ENCODE data around the gene CDHR2. TPM values are rescaled to one million over a fixed set of nuclear protein-coding genes. Genes with fewer than 3 reads are reported as not detected.

The CDHR2 gene
- total and polyA plus RNA-seq, 5 donors, result 0.40 to 0.92 (median 0.47) TPM; not detected in 2

DNA sequence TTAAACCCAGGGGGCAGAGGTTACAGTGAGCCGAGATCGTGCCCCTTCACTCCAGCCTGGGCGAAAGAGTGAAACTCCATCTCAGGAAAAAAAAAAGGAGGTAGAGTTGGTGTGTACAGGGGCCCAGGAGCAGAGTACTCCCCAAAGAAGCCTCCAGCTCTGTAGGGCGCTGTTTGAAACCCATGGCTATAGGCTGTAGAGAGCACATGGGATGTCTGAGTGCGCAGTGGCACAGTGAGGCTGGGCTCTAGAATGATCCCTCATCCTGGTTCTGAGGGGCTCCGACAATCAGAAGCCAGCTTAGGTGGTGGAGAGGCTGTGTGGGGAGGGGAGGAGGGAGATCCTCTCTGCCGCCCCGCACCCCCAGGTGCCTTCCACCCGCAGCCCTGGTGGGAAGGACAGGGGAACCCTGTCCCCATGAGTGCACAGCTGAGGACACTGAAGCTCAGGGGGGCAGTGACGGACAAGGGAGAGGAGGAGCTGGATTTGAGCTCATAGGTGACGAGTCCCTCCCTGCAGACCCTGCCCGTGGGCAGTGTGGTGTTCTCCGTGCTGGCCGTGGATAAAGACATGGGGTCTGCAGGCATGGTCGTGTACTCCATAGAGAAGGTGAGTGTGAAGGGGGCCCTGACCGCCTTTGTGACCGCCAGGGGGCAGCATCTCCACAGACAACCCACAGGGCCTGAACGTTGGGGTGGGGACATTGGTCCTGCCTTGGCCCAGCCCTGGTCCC lies 24.6 kb downstream of the CDHR2 start:
- no peaks in the 10 kb centered on the region for H3K4me1 ChIP-seq (ENCODE audit: control insufficient read depth, insufficient read depth, low read length)
- WGBS, result 36% methylated on average over 18 of the region's 18 CpGs
- no peak overlapping the region for H3K27ac ChIP-seq (ENCODE audit: low read length)
- ATAC-seq (peak; percentile 81 to 87), DNase-seq (peak; percentile 69 to 88 (median 87))
- no peaks in the 10 kb centered on the region for H3K9me3 ChIP-seq (ENCODE audit: control insufficient read depth, low read length)
- intact Hi-C loops (cut with DNase I), result loop anchor here in 2 of 4 donors (2.0 to 10.0 kb wide), 2 partner anchors 61 to 73 kb away; partner anchors contain the start of genes EIF4E1B (in 1 of the 2), SNCB (in 1 of the 2) and TSPAN17 (in 1 of the 2)
- H3K4me3 ChIP-seq (ENCODE audit: low read length), result no peak overlapping the region
- H3K27me3 ChIP-seq (ENCODE audit: control insufficient read depth, insufficient read depth), result no peaks in the 10 kb centered on the region

DNA sequence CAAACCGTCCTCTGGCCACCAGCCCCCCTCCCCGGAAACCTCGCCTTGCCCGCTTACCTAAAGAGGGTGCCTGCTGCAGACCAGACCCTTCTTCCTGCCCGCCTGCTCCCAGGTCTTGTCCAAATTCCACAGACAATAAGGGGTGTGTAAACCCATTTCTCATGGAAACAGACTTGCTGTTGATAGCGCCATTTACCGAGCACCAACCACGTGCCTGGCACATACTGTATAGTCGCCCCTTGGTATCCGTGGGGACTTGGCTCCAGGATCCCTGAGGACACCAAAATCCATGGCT lies 25.1 kb downstream of the CDHR2 start:
- no peaks in the 10 kb centered on the region for H3K27me3 ChIP-seq (ENCODE audit: control insufficient read depth, insufficient read depth)
- no peak for ATAC-seq

DNA sequence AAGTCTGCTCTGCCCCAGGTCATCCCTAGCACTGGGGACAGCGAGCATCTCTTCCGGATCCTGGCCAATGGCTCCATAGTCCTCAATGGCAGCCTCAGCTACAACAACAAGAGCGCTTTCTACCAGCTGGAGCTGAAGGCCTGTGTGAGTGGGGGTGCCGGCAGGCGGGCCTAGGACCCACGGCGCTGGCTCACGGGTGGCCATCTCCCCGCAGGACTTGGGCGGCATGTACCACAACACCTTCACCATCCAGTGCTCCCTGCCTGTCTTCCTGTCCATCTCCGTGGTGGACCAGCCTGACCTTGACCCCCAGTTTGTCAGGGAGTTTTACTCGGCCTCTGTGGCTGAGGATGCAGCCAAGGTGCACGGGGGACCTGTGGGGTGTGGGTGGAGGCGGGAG lies 25.9 kb downstream of the CDHR2 start:
- ATAC-seq (no peak), DNase-seq (no peak)
- Histone ChIP-seq H3K27me3 (ENCODE audit: control insufficient read depth, insufficient read depth) (no peaks in the 10 kb centered on the region), H3K27ac (ENCODE audit: low read length) (no peak overlapping the region), H3K4me1 (ENCODE audit: control insufficient read depth, insufficient read depth, low read length) (no peaks in the 10 kb centered on the region), H3K9me3 (ENCODE audit: control insufficient read depth, low read length) (no peaks in the 10 kb centered on the region), H3K4me3 (ENCODE audit: low read length) (no peak overlapping the region)
- 82% methylated on average over 14 of the region's 14 CpGs for WGBS
- intact Hi-C loops (cut with DNase I), result loop anchor here in 2 of 4 donors (2.0 to 10.0 kb wide), 2 partner anchors 60 to 72 kb away; partner anchors contain the start of genes EIF4E1B (in 1 of the 2), SNCB (in 1 of the 2) and TSPAN17 (in 1 of the 2)

More for the DNA sequence above, 25.1 kb downstream of the CDHR2 start:
- 46% methylated on average over 10 of the region's 10 CpGs for WGBS
- H3K4me1 ChIP-seq (ENCODE audit: control insufficient read depth, insufficient read depth, low read length), result no peaks in the 10 kb centered on the region
- no peaks in the 10 kb centered on the region for H3K9me3 ChIP-seq (ENCODE audit: control insufficient read depth, low read length)
- no peak overlapping the region for H3K4me3 ChIP-seq (ENCODE audit: low read length)
- intact Hi-C loops (cut with DNase I), result loop anchor here in 2 of 4 donors (2.0 to 10.0 kb wide), 2 partner anchors 61 to 73 kb away; partner anchors contain the start of genes EIF4E1B (in 1 of the 2), SNCB (in 1 of the 2) and TSPAN17 (in 1 of the 2)
- H3K27ac ChIP-seq (ENCODE audit: low read length), result no peak overlapping the region
- no peak for DNase-seq

DNA sequence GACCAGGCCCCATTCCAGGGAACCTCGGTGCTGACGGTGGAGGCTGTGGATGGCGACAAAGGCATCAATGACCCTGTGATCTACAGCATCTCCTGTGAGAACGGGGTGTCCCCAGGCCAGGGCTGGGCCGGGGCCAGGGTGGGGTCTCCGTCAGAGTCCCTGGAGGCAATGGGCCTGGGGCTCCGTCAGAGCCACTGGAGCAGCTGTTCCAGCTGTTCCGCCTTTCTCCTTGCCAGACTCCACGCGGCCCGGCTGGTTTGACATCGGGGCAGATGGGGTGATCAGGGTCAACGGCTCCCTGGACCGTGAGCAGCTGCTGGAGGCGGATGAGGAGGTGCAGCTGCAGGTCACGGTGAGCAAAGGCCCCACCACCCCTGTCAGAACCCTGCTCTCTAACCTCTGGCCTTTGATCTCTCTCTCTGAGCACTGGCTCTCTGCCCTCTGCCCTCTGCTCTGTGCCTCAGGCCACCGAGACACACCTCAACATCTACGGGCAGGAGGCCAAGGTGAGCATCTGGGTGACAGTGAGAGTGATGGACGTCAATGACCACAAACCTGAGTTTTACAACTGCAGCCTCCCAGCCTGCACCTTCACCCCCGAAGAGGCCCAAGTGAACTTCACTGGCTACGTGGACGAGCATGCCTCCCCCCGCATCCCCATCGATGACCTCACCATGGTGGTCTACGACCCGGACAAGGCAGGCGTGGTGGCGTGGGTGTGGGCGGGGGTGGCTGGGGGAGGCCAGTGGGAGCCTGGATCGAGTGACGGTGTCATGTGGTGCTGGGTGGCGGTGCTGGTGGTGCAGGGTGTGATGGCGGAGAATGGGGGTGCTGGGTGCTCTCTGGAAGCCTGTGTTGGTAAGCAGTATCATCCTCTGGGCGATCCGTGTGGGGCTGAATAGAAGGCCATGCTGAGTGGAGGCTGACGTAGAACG lies 26.6 kb downstream of the CDHR2 start:
- Histone ChIP-seq H3K9me3 (ENCODE audit: control insufficient read depth, low read length) (no peaks in the 10 kb centered on the region), H3K4me1 (ENCODE audit: control insufficient read depth, insufficient read depth, low read length) (no peaks in the 10 kb centered on the region), H3K27me3 (ENCODE audit: control insufficient read depth, insufficient read depth) (no peaks in the 10 kb centered on the region), H3K27ac (ENCODE audit: low read length) (no peak overlapping the region), H3K4me3 (ENCODE audit: low read length) (no peak overlapping the region)
- DNase-seq, result no peak
- ATAC-seq, result no peak
- 81% methylated on average over 37 of the region's 37 CpGs for WGBS
- intact Hi-C loops (cut with DNase I), result loop anchor here in 2 of 4 donors (2.0 to 10.0 kb wide), 2 partner anchors 59 to 71 kb away; partner anchors contain the start of genes EIF4E1B (in 1 of the 2), SNCB (in 1 of the 2) and TSPAN17 (in 1 of the 2)

DNA sequence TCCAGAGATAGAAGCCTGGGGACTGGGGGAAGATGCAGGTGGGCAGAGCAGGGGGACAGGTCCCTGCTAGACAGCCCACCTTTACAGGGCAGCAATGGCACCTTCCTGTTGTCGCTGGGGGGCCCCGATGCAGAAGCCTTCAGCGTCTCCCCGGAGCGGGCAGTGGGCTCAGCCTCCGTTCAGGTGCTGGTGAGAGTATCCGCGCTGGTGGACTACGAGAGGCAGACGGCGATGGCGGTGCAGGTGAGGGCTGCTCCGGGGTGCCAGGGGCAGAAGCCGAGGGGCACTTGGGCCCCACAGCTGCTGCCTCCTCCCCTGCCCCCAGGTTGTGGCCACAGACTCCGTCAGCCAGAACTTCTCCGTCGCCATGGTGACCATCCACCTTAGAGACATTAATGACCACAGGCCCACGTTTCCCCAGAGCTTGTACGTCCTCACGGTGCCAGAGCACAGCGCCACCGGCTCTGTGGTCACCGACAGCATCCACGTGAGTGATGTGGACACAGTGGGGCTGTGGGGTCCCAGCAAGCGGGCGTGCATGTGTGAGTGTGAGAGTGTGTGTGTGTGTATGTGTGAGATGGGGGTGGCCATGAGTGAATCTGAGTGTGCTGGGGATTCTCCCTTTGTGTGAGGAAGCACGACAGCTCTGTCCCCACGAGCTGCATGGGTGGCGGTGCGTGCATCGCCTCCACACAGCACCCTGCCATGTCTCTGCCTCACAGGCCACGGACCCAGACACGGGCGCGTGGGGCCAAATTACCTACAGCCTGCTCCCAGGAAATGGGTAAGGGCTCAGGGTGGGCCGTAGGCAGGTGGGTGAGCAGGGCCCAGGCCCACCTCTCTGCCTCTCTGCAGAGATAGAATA lies 28.4 kb downstream of the CDHR2 start:
- 86% methylated on average over 36 of the region's 36 CpGs for WGBS

DNA sequence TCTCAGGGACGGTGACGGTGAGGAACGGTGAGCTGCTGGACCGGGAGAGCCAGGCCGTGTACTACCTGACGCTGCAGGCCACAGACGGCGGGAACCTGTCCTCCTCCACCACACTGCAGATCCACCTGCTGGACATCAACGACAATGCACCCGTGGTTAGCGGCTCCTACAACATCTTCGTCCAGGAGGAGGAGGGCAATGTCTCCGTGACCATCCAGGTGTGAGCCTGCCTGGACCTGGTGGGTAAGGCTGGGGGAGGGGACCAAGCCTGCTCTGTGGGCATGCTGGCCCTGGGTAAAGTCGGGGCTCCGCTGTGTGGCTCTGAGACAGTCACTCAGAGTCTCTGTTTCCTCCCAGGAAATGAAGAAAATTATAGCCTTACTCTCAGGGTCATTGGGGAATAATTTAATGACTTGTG lies 29.3 kb downstream of the CDHR2 start:
- WGBS, result 21% methylated on average over 15 of the region's 15 CpGs
- DNase-seq, result peak in 1 of 3 donors; percentile 57
- Histone ChIP-seq H3K27ac (ENCODE audit: low read length) (no peak overlapping the region), H3K27me3 (ENCODE audit: control insufficient read depth, insufficient read depth) (no peaks in the 10 kb centered on the region), H3K9me3 (ENCODE audit: control insufficient read depth, low read length) (no peaks in the 10 kb centered on the region), H3K4me1 (ENCODE audit: control insufficient read depth, insufficient read depth, low read length) (no peaks in the 10 kb centered on the region), H3K4me3 (ENCODE audit: low read length) (no peak overlapping the region)
- intact Hi-C loops (cut with DNase I), result loop anchor here in 1 of 4 donors (10.0 kb wide), 1 partner anchor 56 kb away; the partner anchor contains the start of genes EIF4E1B and SNCB
- ATAC-seq, result peak in 1 of 2 donors; percentile 22

More for the DNA sequence above, 28.4 kb downstream of the CDHR2 start:
- intact Hi-C loops (cut with DNase I), result loop anchor here in 1 of 4 donors (10.0 kb wide), 1 partner anchor 57 kb away; the partner anchor contains the start of genes EIF4E1B and SNCB
- H3K27ac ChIP-seq (ENCODE audit: low read length), result no peak overlapping the region
- ATAC-seq, result no peak
- H3K4me3 ChIP-seq (ENCODE audit: low read length), result no peak overlapping the region
- no peak for DNase-seq
- no peaks in the 10 kb centered on the region for H3K9me3 ChIP-seq (ENCODE audit: control insufficient read depth, low read length)
- H3K4me1 ChIP-seq (ENCODE audit: control insufficient read depth, insufficient read depth, low read length), result no peaks in the 10 kb centered on the region
- no peaks in the 10 kb centered on the region for H3K27me3 ChIP-seq (ENCODE audit: control insufficient read depth, insufficient read depth)

DNA sequence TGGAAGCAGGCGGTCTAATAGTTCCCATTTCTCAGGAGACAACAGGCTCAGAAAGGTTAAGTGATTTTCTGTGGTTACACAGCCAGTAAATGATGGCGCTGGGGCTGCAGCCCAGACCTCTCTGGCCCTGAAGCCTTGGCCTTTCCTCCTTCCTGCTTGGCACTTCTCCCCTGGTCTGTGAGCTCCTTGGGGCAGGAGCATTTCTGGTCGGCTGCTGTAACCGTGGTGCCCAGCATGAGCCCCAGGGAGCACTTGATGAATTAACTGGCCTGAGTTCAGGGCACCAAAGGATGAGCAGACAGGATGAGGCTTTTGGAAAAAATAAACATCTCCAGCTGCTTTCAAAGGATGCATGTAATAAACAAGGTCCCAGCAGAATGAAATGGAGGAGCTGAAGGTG lies 30.2 kb downstream of the CDHR2 start:
- WGBS, result 59% methylated on average over 4 of the region's 4 CpGs
- intact Hi-C loops (cut with DNase I), result loop anchor here in 1 of 4 donors (10.0 kb wide), 1 partner anchor 55 kb away; the partner anchor contains the start of genes EIF4E1B and SNCB
- H3K4me1 ChIP-seq (ENCODE audit: control insufficient read depth, insufficient read depth, low read length), result no peaks in the 10 kb centered on the region
- no peak overlapping the region for H3K27ac ChIP-seq (ENCODE audit: low read length)
- no peaks in the 10 kb centered on the region for H3K9me3 ChIP-seq (ENCODE audit: control insufficient read depth, low read length)
- DNase-seq (no peak), ATAC-seq (no peak)
- H3K27me3 ChIP-seq (ENCODE audit: control insufficient read depth, insufficient read depth), result no peaks in the 10 kb centered on the region
- no peak overlapping the region for H3K4me3 ChIP-seq (ENCODE audit: low read length)

DNA sequence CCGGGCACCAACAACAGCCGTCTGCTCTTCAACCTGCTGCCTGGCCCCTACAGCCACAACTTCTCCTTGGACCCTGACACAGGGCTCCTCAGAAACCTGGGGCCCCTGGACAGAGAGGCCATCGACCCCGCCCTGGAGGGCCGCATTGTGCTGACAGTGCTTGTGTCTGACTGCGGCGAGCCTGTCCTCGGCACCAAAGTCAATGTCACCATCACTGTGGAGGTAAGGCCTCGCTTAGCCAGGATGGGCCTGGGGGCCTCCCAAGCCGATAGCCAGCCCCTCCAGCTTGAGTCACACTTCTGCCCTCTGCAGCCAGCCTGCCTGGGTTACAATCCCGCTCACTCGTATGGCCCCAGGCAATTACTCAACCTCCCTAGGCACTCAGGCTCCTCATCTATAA lies 32.2 kb downstream of the CDHR2 start:
- intact Hi-C loops (cut with DNase I), result loop anchor here in 1 of 4 donors (10.0 kb wide), 1 partner anchor 63 kb away; the partner anchor contains the start of gene TSPAN17
- DNase-seq (no peak), ATAC-seq (no peak)
- no peaks in the 10 kb centered on the region for H3K4me1 ChIP-seq (ENCODE audit: control insufficient read depth, insufficient read depth, low read length)
- H3K4me3 ChIP-seq (ENCODE audit: low read length), result no peak overlapping the region
- H3K9me3 ChIP-seq (ENCODE audit: control insufficient read depth, low read length), result peaks cover 2% of the 10 kb centered on the region
- H3K27ac ChIP-seq (ENCODE audit: low read length), result no peak overlapping the region
- no peaks in the 10 kb centered on the region for H3K27me3 ChIP-seq (ENCODE audit: control insufficient read depth, insufficient read depth)
- 85% methylated on average over 12 of the region's 12 CpGs for WGBS

DNA sequence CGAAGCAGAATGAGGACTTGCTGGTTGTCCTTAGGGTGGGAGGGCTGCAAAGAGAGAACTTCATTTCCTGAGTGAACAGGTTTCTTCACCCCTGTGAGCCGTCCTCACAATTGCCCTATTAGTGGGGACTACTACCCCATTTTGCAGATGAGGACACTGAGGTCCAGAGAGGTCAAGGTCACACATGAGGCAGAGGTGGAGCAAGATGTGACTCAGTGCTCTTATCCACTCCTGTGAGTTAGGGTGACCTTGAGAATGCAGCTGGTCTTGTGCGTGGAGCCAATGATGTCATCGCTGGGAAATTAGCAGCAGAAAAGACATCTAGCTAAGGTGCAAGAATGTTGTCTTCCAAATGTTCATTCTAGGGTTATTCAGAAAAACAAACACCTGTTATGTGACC lies 33.9 kb downstream of the CDHR2 start:
- ATAC-seq (no peak), DNase-seq (no peak)
- Histone ChIP-seq H3K4me1 (ENCODE audit: control insufficient read depth, insufficient read depth, low read length) (no peaks in the 10 kb centered on the region), H3K27me3 (ENCODE audit: control insufficient read depth, insufficient read depth) (no peaks in the 10 kb centered on the region), H3K27ac (ENCODE audit: low read length) (no peak overlapping the region), H3K9me3 (ENCODE audit: control insufficient read depth, low read length) (peaks cover 2% of the 10 kb centered on the region), H3K4me3 (ENCODE audit: low read length) (no peak overlapping the region)
- 79% methylated on average over 4 of the region's 4 CpGs for WGBS
- intact Hi-C loops (cut with DNase I), result loop anchor here in 1 of 4 donors (10.0 kb wide), 1 partner anchor 62 kb away; the partner anchor contains the start of gene TSPAN17

DNA sequence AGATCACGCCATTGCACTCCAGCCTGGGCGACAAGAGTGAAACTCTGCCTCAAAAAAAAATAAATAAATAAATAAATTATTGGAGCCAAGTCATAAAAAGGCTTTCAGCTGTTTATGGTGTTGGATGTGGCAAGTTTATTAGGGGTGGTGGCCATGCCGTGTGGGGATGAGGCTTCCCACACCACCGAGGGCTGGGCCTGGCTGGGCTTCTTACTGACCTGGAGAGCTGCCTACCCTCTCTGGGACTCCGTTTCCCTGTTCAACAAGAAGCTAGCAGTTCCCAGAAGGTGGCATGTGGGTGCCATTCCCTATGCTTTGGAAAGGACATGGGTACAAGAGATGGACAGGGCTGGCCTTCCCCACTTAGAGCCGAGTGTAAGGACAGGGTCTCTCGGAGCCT lies 38.3 kb downstream of the CDHR2 start:
- H3K27ac ChIP-seq (ENCODE audit: low read length), result no peak overlapping the region
- intact Hi-C loops (cut with DNase I), result loop anchor here in 1 of 4 donors (10.0 kb wide), 1 partner anchor 57 kb away; the partner anchor contains the start of gene TSPAN17
- H3K27me3 ChIP-seq (ENCODE audit: control insufficient read depth, insufficient read depth), result no peaks in the 10 kb centered on the region
- ATAC-seq (no peak), DNase-seq (no peak)
- H3K4me3 ChIP-seq (ENCODE audit: low read length), result no peak overlapping the region
- H3K9me3 ChIP-seq (ENCODE audit: control insufficient read depth, low read length), result peaks cover 2% of the 10 kb centered on the region
- H3K4me1 ChIP-seq (ENCODE audit: control insufficient read depth, insufficient read depth, low read length), result no peaks in the 10 kb centered on the region
- WGBS, result 83% methylated on average over 7 of the region's 7 CpGs
